Measurements from ENCODE around the gene KLF16.

KLF16 gene

GRCh38 chr19:1854039-1854541 is 9.3 kb downstream of the KLF16 start:
- no peak for DNase-seq

GRCh38 chr19:1853295-1854038 is 9.9 kb downstream of the KLF16 start:
- DNase-seq: no peak

GRCh38 chr19:1852581-1853128 is 10.7 kb downstream of the KLF16 start:
- no peak for DNase-seq

DNA sequence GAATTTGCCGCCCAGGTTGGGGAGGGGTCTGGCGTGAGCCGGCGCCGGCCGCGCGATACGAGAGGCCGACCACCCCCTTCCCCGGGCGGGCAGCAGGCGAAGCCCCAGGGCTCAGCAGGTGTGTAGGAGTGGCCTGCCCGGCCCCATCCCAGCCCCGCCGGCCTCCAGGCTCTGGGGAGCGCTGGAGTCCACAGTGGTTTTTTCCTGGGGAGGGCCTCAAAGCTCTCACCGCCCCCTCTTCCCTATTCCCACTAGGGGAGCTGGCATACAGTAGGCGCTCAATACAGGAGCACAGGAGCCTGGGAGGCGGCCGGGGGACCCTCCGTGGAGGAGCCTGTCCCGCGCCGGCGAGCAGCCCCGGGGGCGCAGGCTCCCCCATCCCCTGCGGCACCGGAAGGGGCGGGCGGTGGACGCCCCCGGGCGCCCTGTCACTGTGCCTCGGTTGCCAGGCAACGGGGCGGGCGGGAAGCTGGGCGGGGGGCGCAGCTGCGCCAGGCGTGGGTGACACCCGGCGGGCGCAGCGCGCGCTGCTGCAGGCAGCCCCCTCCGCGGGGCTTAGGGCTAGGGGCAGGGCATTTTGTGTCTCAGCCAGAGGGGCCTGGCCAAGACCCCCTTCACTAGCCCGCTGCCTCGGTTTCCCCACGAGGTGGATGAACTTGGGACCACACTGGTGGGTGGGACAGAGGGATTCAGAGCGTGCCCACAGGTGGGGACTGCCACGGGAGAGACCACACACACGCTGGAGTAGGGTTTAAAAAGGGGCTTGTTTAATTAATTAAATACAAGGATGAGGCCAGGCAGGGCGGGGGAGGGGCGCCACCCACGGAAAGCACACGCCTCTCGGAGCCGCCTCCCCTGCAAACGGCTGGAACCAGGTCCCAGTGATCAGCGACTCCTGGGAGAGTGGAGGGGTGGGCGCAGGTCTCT is 11.5 kb downstream of the KLF16 start:
- DNase-seq: no peak

DNA sequence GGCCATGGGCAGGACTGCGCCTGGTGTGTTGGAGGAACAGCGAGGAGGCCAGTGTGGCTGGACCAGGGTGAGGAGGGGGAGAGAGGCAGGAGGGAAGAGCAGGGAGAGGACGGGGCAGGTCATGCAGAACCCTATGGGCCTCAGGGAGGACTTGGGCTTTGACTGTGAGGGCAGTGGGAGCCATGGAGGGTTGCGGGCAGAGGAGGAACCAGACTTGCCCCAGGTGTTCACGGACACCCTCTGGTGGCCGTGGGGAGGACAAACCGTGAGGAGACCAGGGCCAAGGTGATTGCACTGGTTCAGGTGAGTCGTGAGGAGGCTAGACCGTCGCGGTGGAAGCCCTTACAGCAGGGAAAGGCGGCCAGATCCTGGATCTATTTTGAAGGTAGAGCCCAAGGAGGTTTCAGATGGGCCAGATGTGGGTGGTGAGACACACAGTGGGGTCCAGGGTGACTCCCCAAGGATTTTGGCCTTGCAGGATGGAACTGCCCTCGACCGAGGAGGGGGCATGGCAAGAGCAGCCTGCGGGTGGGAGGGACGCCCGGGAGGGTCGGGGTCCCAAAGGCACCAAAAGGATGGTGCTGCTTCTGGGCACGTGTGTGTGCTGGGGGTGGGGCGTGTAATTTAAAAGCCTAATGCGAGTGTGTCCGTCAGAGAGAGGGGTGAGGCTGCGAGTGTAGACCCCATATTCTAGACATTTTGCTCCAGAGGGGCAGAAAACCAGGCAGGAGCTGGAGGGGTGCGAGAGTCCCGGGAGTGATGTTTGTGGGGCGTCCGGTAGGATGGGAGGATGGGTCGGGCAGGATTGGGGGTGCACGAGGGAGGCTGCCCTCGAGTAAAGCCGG is 12.3 kb downstream of the KLF16 start:
- DNase-seq: no peak

- DNase-seq: no peak
Observed at GRCh38 chr19:1849886-1850398, 13.4 kb downstream of the KLF16 start.

- DNase-seq: no peak
Observed at GRCh38 chr19:1849132-1849474, 14.3 kb downstream of the KLF16 start.

- DNase-seq: peak; percentile 67
Observed at GRCh38 chr19:1848399-1849131, 14.8 kb downstream of the KLF16 start, which contains the start of gene REXO1. Gene REXO1 (minus strand): TSS chr19:1848483. CDS start chr19:1848358, 125 bp downstream.

- DNase-seq: no peak
Observed at GRCh38 chr19:1847684-1848398, 15.5 kb downstream of the KLF16 start.

DNA sequence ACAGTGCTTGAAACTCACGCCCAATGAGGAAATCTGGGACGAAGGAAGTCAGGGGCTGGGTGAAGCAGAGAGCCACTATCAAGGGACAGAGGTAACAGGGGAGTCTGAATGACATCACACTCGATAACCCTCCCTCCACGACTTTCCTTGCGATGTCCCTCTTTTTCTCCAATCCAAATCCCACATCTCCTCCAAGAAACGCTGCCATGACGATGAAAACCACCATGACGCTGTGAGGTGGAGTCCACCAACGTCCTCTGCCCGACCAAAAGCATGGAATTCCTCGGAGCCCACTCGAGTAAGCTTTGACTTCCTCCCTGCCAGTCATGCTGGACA is 16.1 kb downstream of the KLF16 start:
- no peak for DNase-seq

GRCh38 chr19:1846517-1847204 is 16.7 kb downstream of the KLF16 start:
- no peak for DNase-seq

- DNase-seq: no peak
Observed at GRCh38 chr19:1845642-1846041, 17.7 kb downstream of the KLF16 start.

- DNase-seq: no peak
Observed at GRCh38 chr19:1845125-1845515, 18.3 kb downstream of the KLF16 start.

GRCh38 chr19:1844513-1845124 is 18.8 kb downstream of the KLF16 start:
- no peak for DNase-seq

DNA sequence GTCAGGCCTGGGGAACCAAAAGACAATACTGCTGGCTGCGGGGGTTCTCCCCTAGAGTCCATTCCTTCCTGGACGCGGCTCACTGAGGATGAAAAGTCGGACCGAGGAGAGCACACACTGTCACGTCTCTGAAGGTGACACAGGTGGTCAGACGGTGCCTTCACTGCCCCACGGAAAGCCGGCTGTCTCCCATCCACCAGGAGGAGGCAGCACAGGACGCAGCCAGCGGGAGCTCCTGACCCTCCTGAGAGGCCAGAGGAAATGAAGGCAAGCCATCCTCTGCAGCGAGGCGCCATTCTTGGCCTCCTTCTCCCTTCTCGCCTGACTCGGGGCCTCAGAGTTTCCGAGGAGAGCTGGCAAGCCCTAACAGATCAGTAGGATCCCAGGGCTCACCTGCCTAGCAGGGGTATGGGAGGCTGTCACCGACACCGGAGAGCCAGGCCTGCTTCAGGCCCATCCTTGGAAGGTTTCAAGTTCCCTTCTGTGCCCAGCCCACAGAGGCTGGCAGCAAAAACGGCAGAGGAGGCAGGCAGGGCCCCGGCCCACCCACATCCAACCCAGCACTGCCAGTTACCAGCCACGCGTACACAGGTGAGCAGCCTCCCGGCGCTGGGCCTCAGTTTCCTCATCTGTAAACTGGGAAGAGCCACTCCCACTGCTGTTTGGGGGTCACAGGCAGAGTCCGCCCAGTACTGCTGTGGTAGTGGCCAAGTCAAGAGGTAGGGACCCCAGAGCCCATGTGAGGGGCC is 19.6 kb downstream of the KLF16 start:
- DNase-seq: no peak

DNA sequence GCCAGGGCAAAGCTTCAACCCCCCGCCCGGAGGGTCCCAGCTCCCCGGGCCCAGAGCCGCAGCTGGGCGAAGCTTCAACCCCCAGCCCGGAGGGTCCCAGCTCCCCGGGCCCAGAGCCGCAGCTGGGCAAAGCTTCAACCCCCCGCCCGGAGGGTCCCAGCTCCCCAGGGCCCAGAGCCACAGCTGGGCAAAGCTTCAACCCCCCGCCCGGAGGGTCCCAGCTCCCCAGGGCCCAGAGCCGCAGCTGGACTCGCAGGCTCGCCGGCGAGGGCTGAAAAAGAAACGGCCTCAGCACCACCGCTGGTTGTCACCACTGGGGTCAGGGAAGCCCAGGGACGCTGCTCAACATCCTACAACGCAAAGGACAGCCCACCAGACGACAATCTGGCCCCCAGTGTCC is 20.3 kb downstream of the KLF16 start:
- no peak for DNase-seq

DNA sequence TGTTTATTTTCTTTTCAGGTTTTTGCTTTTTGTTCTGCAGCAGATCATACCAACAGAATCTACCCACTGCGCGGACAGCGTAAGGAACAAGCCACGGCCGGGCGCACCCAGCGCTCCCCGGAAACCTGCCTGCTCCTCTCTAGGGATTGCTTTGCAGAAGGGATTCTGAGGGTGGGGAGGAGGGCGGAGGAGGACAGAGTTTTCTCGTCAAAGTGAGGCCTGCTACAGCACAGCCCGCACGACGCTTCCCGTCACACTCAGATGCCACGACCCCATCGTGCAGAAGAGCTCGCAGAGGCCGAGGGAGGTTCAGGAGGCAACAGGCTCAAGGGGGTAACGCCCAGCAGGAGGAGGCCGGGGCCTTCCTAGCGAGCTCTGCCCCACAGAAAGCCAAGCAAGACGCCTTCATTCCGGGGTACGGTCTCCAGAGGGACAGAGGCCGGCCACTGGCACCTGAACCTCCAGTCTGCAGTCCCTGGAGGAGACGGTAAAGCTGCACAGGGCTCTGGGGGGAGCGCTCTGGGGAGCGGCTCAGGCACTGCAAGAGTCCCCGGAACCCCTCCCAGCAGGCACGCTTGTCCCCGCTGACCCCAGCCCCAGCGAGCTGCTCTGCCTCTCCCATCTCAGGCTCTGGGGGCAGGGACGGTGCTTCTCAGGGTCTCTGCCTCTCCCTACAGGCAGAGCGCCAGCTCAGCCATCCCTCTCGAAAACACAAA is 22.0 kb downstream of the KLF16 start:
- no peak for DNase-seq

DNA sequence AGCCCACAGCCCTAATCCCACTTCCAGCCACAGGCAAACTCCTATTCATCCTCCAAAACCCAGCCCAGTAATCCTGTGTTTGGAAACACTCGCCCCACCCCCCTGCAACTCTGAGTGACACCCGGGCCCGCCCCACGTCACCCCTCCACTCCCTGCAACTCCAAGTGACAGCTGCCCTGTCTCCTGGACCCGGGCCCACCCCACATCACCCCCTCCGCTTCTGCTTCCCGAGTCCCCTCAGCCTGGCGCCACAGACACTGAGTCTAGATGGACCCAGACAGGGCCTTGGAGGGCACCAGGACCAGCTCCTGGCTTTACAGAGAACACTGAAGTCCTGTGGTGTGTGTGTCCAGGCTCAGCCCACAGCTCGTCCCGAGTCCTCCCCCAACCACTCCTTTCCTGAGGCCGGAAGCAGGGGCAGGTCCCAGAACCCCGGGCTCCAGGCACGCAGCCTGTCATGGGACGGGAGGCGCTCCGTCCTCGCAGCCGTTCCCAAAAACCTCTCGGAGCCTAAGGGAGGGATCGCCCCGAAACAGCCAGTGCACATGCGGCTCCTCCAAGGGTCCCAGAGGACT is 22.8 kb downstream of the KLF16 start:
- DNase-seq: no peak
